A549 treated with RU486 at 1 μM for 4 hours (cell line): ENCODE results near the gene RAD9A. TPM values are rescaled to one million over a fixed set of nuclear protein-coding genes. Genes with fewer than 3 reads are reported as not detected.

ENCODE experiments used
- total RNA-seq: library from RNA; stranded (reverse); fragments of 200-300 nt; extraction: Qiagen RNA extraction; gene quantifications from 5 replicates; pipeline ENCODE4 v1.2.3, GENCODE V29; 2022; ENCODE audit warnings: low read depth

Gene RAD9A
- total RNA-seq: 21.5 to 36.9 TPM (median 32.9 TPM) in 5 replicates

GRCh38 chr11:67391304-67392182 is at the start of gene RAD9A:
TSS of gene RAD9A (plus strand) at chr11:67391986. CDS start at chr11:67392045, 59 bp downstream.

GRCh38 chr11:67353317-67354074 is 38.3 kb upstream of the RAD9A start, which contains the start of gene POLD4:
TSS of gene POLD4 (minus strand) at chr11:67353546. CDS start at chr11:67353399, 147 bp downstream.

GRCh38 chr11:67372993-67373647 is 18.7 kb upstream of the RAD9A start, which contains the start of gene CLCF1:
TSS of gene CLCF1 (minus strand) at chr11:67373598. CDS start at chr11:67373539, 59 bp downstream.

GRCh38 chr11:67401495-67402191 is 9.9 kb downstream of the RAD9A start, which contains the start of gene PPP1CA:
TSS of gene PPP1CA (minus strand) at chr11:67401858. CDS start at chr11:67401782, 76 bp downstream.

DNA sequence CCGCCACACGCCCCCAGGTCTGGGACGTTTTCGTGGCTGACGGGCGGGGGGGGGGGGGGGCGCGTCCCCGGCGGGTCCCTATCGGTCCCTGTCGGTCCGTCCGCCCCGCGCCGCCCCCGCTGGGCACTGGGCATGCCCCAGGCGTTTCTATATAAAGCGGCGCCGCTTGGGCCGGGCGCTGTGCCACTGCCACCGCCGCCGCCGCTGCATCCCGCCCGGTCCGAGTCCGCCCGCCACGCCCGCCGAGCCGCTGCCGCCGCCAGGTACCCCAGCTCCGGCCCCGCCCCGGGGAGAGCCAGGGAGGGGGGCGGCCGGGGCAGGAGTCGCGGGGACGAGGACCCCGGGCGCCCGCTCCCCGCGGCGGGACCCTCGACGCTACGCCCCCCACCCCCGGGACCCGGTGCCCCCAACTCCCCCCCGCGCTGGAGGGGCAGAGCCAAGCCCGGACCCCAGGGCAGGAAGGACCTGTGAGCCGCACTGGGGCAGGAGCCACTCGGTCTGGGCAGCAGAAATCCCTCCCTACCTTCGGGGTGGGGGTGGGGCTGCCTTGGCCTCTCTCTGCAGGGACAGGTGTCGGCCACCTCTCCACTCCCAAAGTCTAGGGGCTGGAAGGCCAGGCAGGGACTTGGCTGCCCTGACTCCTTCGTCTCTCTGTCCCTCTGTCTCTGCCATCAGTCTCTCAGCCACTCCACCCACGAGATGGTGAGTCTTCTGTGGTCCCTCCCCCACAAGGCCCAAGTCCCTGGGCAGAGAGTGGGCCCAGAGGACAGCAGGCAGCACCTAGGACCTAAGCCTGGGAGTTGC is 23.9 kb downstream of the RAD9A start, which contains the start of gene CARNS1:
CARNS1 (plus strand) TSS at position 178 of the 804 bp plus-strand sequence; CDS start at position 700, 522 bp downstream.

GRCh38 chr11:67428052-67429001 is 36.5 kb downstream of the RAD9A start, which contains the start of gene RPS6KB2:
TSS of gene RPS6KB2 (plus strand) at chr11:67428494. CDS start at chr11:67428546, 52 bp downstream.

DNA sequence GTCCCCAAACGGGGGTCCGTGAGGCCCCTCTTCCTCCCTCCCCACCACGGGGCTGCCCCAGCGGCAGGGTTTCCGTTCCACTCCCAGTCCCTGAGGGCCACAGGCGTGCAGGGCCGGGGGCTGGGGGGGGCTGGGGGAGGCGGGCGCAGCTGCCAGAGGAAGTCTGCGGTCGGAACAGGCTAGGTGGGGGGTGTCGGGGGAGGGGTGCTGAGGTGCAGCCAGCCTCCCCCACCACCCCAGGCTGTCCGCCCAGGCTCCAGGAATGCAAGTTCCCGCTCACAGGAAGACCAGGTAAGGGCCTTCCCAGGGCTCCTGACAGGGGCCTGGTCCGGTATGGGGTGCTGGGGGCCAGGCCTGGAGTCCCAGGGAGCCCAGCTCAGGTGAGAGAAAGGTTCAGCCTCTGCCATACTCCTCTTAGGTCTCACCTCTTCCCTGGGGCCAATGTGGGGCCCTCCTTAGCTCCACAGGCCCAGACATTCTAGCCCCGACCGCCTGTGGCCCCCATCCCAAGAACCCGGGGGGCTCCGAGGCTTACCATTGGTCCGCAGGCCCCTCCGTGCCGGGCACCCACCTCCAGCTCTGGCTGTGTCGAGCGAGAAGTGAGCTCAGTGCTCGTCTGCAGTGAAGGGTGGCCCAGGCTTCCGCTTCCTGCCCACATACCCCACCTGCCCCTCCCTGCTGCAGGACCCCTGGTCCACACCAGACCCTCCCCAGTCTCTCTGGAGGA is 45.5 kb downstream of the RAD9A start, which contains the start of gene PTPRCAP:
PTPRCAP (minus strand) TSS at position 601 of the 727 bp plus-strand sequence; CDS start at position 538, 63 bp downstream.

Other genes with a start within 250 kb of the RAD9A start
- 26.2 to 41.9 TPM (median 37.9 TPM) in 5 replicates for gene GRK2, start 125.5 kb upstream of the RAD9A start, total RNA-seq
- gene ANKRD13D, start 102.7 kb upstream of the RAD9A start, total RNA-seq: 18.9 to 30.0 TPM (median 26.2 TPM) in 5 replicates
- 14.9 to 26.6 TPM (median 24.6 TPM) in 5 replicates for gene SSH3, start 88.5 kb upstream of the RAD9A start, total RNA-seq
- gene POLD4, start 38.4 kb upstream of the RAD9A start, total RNA-seq: 196 to 260 TPM (median 237 TPM) in 5 replicates
- 40.0 to 52.6 TPM (median 45.1 TPM) in 5 replicates for gene CLCF1, start 18.4 kb upstream of the RAD9A start, total RNA-seq
- gene PPP1CA, start 9.9 kb downstream of the RAD9A start, total RNA-seq: 270 to 307 TPM (median 296 TPM) in 5 replicates
- 0.13 to 0.17 TPM (median 0.14 TPM) in 4 of 5 replicates, not detected in the other for gene TBC1D10C, start 12.1 kb downstream of the RAD9A start, total RNA-seq
- 0.08 to 0.20 TPM (median 0.13 TPM) in 5 replicates for gene CARNS1, start 23.7 kb downstream of the RAD9A start, total RNA-seq
- 39.7 to 51.6 TPM (median 50.4 TPM) in 5 replicates for gene RPS6KB2, start 36.5 kb downstream of the RAD9A start, total RNA-seq
- 0.22 to 0.33 TPM (median 0.30 TPM) in 5 replicates for gene PTPRCAP, start 45.7 kb downstream of the RAD9A start, total RNA-seq
- 45.4 to 58.5 TPM (median 55.9 TPM) in 5 replicates for gene CORO1B, start 51.5 kb downstream of the RAD9A start, total RNA-seq
- gene GPR152, start 60.7 kb downstream of the RAD9A start, total RNA-seq: 0.08 TPM in 1 of 5 replicates, not detected in the others
- not detected in 5 replicates for gene CABP4, start 63.4 kb downstream of the RAD9A start, total RNA-seq
- 40.8 to 73.9 TPM (median 62.8 TPM) in 5 replicates for gene TMEM134, start 77.3 kb downstream of the RAD9A start, total RNA-seq
- 42.9 to 51.5 TPM (median 47.9 TPM) in 5 replicates for gene AIP, start 91.0 kb downstream of the RAD9A start, total RNA-seq
- 30.3 to 60.6 TPM (median 48.4 TPM) in 5 replicates for gene PITPNM1, start 113.4 kb downstream of the RAD9A start, total RNA-seq
- gene CDK2AP2, start 116.2 kb downstream of the RAD9A start, total RNA-seq: 60.3 to 99.6 TPM (median 91.5 TPM) in 5 replicates
- gene CABP2, start 131.5 kb downstream of the RAD9A start, total RNA-seq: not detected in 5 replicates
- gene GSTP1, start 191.8 kb downstream of the RAD9A start, total RNA-seq: 1,410 to 1,790 TPM (median 1,699 TPM) in 5 replicates
- 131 to 152 TPM (median 143 TPM) in 5 replicates for gene NDUFV1, start 214.9 kb downstream of the RAD9A start, total RNA-seq
- 7.1 to 14.7 TPM (median 12.2 TPM) in 5 replicates for gene NUDT8, start 238.0 kb downstream of the RAD9A start, total RNA-seq
- gene TBX10, start 247.8 kb downstream of the RAD9A start, total RNA-seq: not detected in 5 replicates